ENCODE data around the gene SSX1.
"Not testable (repeated sequence)": the region's sequence is repeated elsewhere in the genome, so short reads cannot be mapped to it uniquely, and the experiment has no call there.

GRCh38 chrX:48224196-48224595 lies 31.0 kb upstream of the SSX1 start:
- not testable (repeated sequence) for TF ChIP-seq POLR2A (IDR thresholded peaks at IDR 0.05)
- TF ChIP-seq, protein P1, sequence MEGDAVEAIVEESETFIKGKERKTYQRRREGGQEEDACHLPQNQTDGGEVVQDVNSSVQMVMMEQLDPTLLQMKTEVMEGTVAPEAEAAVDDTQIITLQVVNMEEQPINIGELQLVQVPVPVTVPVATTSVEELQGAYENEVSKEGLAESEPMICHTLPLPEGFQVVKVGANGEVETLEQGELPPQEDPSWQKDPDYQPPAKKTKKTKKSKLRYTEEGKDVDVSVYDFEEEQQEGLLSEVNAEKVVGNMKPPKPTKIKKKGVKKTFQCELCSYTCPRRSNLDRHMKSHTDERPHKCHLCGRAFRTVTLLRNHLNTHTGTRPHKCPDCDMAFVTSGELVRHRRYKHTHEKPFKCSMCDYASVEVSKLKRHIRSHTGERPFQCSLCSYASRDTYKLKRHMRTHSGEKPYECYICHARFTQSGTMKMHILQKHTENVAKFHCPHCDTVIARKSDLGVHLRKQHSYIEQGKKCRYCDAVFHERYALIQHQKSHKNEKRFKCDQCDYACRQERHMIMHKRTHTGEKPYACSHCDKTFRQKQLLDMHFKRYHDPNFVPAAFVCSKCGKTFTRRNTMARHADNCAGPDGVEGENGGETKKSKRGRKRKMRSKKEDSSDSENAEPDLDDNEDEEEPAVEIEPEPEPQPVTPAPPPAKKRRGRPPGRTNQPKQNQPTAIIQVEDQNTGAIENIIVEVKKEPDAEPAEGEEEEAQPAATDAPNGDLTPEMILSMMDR (IDR thresholded peaks at IDR 0.05): not testable (repeated sequence)

All from testis (tissue), 2 donors.